ENCODE measurements around the gene VEPH1. TPM values are rescaled to one million over a fixed set of nuclear protein-coding genes. Genes with fewer than 3 reads are reported as not detected.

VEPH1 gene
- total RNA-seq, 1 experiment from 2014 or later: 7.7 TPM

DNA sequence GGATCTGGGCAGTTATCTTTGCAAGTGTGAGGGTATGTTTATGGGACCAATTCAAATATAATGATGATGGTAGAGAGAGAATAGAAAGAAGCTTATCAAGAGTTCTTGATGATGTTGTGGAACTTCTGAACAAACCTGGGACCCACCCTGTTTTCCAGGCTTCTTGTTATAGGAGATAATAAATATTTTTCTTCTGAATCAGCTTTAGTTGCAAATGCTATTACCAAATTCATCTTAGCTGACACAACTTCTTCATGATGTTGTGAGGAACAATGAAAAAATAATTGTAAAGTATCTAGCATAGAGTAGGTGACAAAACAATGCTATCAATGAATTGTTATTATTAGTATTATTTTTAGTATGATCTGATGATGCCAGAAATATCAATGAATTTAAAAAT lies 110.1 kb downstream of the VEPH1 start:
- no peaks in the 10 kb centered on the region for H4K20me1 ChIP-seq (ENCODE audit: control insufficient read depth, insufficient read depth, insufficient read length)
- H2AK5ac ChIP-seq (ENCODE audit: insufficient read length, low read length): no peak overlapping the region
- H3K27me3 ChIP-seq (ENCODE audit: insufficient read depth, low read length): no peaks in the 10 kb centered on the region
- no peak overlapping the region for H3K27ac ChIP-seq (ENCODE audit: insufficient read length, low read depth, low read length)
- no peaks in the 10 kb centered on the region; the same call in none of the 2 replicates for H3K27me3 Mint-ChIP-seq (ENCODE audit: low read depth)
- no peak overlapping the region for H3K27ac Mint-ChIP-seq
- no peak overlapping the region for H3K18ac ChIP-seq (ENCODE audit: insufficient read length, low read depth, low read length)
- no peak overlapping the region for H2BK15ac ChIP-seq (ENCODE audit: low read depth, low read length)
- H4K8ac ChIP-seq (replicated peaks; ENCODE audit: insufficient read length, low read depth, low read length): no peak overlapping the region
- H3K9me3 ChIP-seq (ENCODE audit: control insufficient read depth, low read depth, low read length): no peaks in the 10 kb centered on the region
- H3K9ac ChIP-seq (ENCODE audit: extremely low read depth, insufficient read length, low read length): no peak overlapping the region
- H3T11ph ChIP-seq (ENCODE audit: low read length): no peak overlapping the region
- H3K4me1 Mint-ChIP-seq: no peaks in the 10 kb centered on the region
- H3K9me3 Mint-ChIP-seq: peaks cover 0 to 6% of the 10 kb centered on the region in 2 experiments; a peak in 2 of 5 replicates
- H3K56ac ChIP-seq (ENCODE audit: insufficient read length, low read depth, low read length): no peak overlapping the region
- no peak overlapping the region for H2BK20ac ChIP-seq (ENCODE audit: low read depth, low read length, poor library complexity, severe bottlenecking)
- no peak overlapping the region for H3K4ac ChIP-seq (ENCODE audit: low read depth, low read length)
- H3K79me1 ChIP-seq (ENCODE audit: insufficient read depth, low read depth, low read length, poor library complexity, severe bottlenecking): no peaks in the 10 kb centered on the region
- TF ChIP-seq, protein P1, sequence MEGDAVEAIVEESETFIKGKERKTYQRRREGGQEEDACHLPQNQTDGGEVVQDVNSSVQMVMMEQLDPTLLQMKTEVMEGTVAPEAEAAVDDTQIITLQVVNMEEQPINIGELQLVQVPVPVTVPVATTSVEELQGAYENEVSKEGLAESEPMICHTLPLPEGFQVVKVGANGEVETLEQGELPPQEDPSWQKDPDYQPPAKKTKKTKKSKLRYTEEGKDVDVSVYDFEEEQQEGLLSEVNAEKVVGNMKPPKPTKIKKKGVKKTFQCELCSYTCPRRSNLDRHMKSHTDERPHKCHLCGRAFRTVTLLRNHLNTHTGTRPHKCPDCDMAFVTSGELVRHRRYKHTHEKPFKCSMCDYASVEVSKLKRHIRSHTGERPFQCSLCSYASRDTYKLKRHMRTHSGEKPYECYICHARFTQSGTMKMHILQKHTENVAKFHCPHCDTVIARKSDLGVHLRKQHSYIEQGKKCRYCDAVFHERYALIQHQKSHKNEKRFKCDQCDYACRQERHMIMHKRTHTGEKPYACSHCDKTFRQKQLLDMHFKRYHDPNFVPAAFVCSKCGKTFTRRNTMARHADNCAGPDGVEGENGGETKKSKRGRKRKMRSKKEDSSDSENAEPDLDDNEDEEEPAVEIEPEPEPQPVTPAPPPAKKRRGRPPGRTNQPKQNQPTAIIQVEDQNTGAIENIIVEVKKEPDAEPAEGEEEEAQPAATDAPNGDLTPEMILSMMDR (conservative IDR thresholded peaks at IDR 0.05): no peak
- H3K23ac ChIP-seq (ENCODE audit: insufficient read length, low read depth, low read length): no peak overlapping the region
- H2BK120ac ChIP-seq (ENCODE audit: low read depth, low read length, poor library complexity, severe bottlenecking): no peak overlapping the region
- H3K4me2 ChIP-seq (ENCODE audit: insufficient read depth, insufficient read length, low read length): no peak overlapping the region
- H2AFZ ChIP-seq (ENCODE audit: low read length): no peak overlapping the region
- H3K79me2 ChIP-seq (ENCODE audit: insufficient read depth, low read length): no peaks in the 10 kb centered on the region
- no peak overlapping the region for H4K5ac ChIP-seq (ENCODE audit: insufficient read length, low read depth, low read length)
- H3K4me3 Mint-ChIP-seq: no peak overlapping the region
- DNase-seq: no peak
- no peak overlapping the region for H2BK5ac ChIP-seq (ENCODE audit: insufficient read length, low read length)
- no peak overlapping the region for H4K91ac ChIP-seq (ENCODE audit: insufficient read length, low read depth, low read length)
- H3K36me3 Mint-ChIP-seq (ENCODE audit: insufficient read depth in 1 of 3, low read depth in 3 of 3): 0 out of 7 replicates have a peak, but pooled peaks cover 0 to 5% (median 2%) of the 10 kb centered on the region in 3 experiments
- H2BK12ac ChIP-seq (ENCODE audit: insufficient read length, low read depth, low read length): no peak overlapping the region
- no peak overlapping the region for H3K14ac ChIP-seq (ENCODE audit: insufficient read depth, low read length)
- H3K23me2 ChIP-seq (ENCODE audit: insufficient read length, low read depth, low read length, poor library complexity, severe bottlenecking): no peaks in the 10 kb centered on the region
- H3K4me1 ChIP-seq (ENCODE audit: insufficient read depth, low read length): no peaks in the 10 kb centered on the region
